Measurements from ENCODE around the gene QRICH1. TPM values are rescaled to one million over a fixed set of nuclear protein-coding genes. Genes with fewer than 3 reads are reported as not detected.

The QRICH1 gene
- total and polyA plus RNA-seq, 2 of the 13 experiments (the other 11 are each of a cell fraction or from before 2014, with no cell fraction given): 52.6 to 102 TPM

DNA sequence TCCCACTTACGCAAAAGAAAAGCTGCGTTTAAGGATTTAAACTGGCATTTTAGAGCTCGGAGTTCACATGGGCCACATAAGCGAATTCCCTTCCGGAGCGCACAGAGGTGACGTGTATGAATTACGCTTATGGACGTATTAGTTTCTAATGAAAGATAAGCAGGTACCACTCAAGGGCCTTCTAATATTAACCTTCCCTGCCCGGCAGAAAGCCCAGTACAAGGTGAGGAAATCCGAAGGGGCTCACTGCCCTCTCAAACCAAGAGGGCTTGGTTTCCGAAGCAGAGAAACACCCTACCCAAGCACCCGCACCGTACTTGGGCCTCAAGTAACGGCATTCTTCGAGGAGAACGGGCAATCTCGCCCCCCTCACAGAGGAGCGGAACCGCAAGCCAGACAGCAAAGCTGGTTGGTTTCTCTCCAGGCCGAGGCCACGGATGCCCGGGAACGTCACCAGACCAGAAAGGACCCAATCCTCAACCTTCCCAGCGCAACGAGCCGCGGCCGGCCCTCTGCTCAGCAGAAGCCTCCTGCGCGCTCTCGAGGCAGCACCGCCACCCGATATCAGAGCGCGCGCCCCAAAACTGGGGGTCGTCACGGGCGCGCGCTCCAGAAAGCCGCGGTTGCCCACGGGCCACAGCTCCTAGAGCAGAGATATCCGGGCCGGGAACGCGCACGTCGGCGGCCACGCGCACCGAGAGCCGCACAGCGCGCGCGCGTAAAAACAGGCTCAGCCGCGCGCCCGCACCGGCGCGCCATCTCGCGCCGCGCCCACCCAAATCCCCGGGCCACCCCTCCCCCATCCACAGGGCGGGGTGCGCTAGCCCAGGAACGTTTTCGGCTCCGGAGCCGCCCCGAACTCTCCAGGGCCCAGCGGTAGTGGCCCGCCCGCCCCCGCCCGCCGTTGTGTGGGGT is 676 bp downstream of the QRICH1 start (continued):
- TF ChIP-seq ONECUT2 (CRISPR knock-in tag; IDR thresholded peaks at IDR 0.05): 0 out of 2 replicates have a peak, but pooled peaks have one; percentile 25
- no peak for TF ChIP-seq ZNF484 (CRISPR knock-in tag; IDR thresholded peaks at IDR 0.05; ENCODE audit: borderline replicate concordance, low read depth)
- TF ChIP-seq SP2 (CRISPR knock-in tag; IDR thresholded peaks at IDR 0.05): no peak
- TF ChIP-seq U2AF1 (optimal IDR thresholded peaks at IDR 0.05; ENCODE audit: low read depth, low read length): no peak
- TF ChIP-seq, protein P1, sequence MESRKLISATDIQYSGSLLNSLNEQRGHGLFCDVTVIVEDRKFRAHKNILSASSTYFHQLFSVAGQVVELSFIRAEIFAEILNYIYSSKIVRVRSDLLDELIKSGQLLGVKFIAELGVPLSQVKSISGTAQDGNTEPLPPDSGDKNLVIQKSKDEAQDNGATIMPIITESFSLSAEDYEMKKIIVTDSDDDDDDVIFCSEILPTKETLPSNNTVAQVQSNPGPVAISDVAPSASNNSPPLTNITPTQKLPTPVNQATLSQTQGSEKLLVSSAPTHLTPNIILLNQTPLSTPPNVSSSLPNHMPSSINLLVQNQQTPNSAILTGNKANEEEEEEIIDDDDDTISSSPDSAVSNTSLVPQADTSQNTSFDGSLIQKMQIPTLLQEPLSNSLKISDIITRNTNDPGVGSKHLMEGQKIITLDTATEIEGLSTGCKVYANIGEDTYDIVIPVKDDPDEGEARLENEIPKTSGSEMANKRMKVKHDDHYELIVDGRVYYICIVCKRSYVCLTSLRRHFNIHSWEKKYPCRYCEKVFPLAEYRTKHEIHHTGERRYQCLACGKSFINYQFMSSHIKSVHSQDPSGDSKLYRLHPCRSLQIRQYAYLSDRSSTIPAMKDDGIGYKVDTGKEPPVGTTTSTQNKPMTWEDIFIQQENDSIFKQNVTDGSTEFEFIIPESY (CRISPR knock-in tag; IDR thresholded peaks at IDR 0.05): no peak
- no peak for TF ChIP-seq ISX (CRISPR knock-in tag; conservative IDR thresholded peaks at IDR 0.05)
- TF ChIP-seq FLYWCH1 (CRISPR knock-in tag; IDR thresholded peaks at IDR 0.05): no peak
- TF ChIP-seq, protein P2, sequence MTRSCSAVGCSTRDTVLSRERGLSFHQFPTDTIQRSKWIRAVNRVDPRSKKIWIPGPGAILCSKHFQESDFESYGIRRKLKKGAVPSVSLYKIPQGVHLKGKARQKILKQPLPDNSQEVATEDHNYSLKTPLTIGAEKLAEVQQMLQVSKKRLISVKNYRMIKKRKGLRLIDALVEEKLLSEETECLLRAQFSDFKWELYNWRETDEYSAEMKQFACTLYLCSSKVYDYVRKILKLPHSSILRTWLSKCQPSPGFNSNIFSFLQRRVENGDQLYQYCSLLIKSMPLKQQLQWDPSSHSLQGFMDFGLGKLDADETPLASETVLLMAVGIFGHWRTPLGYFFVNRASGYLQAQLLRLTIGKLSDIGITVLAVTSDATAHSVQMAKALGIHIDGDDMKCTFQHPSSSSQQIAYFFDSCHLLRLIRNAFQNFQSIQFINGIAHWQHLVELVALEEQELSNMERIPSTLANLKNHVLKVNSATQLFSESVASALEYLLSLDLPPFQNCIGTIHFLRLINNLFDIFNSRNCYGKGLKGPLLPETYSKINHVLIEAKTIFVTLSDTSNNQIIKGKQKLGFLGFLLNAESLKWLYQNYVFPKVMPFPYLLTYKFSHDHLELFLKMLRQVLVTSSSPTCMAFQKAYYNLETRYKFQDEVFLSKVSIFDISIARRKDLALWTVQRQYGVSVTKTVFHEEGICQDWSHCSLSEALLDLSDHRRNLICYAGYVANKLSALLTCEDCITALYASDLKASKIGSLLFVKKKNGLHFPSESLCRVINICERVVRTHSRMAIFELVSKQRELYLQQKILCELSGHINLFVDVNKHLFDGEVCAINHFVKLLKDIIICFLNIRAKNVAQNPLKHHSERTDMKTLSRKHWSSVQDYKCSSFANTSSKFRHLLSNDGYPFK (CRISPR knock-in tag; IDR thresholded peaks at IDR 0.05; ENCODE audit: borderline replicate concordance): no peak
- TF ChIP-seq ZNF264 (CRISPR knock-in tag; IDR thresholded peaks at IDR 0.05): 0 out of 2 replicates have a peak, but pooled peaks have one; percentile 46
- TF ChIP-seq, protein P3, sequence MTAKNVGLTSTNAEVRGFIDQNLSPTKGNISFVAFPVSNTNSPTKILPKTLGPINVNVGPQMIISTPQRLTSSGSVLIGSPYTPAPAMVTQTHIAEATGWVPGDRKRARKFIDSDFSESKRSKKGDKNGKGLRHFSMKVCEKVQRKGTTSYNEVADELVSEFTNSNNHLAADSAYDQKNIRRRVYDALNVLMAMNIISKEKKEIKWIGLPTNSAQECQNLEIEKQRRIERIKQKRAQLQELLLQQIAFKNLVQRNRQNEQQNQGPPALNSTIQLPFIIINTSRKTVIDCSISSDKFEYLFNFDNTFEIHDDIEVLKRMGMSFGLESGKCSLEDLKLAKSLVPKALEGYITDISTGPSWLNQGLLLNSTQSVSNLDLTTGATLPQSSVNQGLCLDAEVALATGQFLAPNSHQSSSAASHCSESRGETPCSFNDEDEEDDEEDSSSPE (CRISPR knock-in tag; IDR thresholded peaks at IDR 0.05): peak; percentile 37
- TF ChIP-seq MED13 (CRISPR knock-in tag; IDR thresholded peaks at IDR 0.05): no peak
- peak; percentile 59; the same call in 1 of the 2 replicates for TF ChIP-seq TBX2 (CRISPR knock-in tag; IDR thresholded peaks at IDR 0.05; ENCODE audit: borderline replicate concordance)
- no peak for TF ChIP-seq SRSF1 (optimal IDR thresholded peaks at IDR 0.05; ENCODE audit: low read depth, low read length)
- TF ChIP-seq ELF1 (CRISPR knock-in tag; IDR thresholded peaks at IDR 0.05): no peak
- TF ChIP-seq, protein P4, sequence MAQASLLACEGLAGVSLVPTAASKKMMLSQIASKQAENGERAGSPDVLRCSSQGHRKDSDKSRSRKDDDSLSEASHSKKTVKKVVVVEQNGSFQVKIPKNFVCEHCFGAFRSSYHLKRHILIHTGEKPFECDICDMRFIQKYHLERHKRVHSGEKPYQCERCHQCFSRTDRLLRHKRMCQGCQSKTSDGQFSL (CRISPR knock-in tag; IDR thresholded peaks at IDR 0.05): no peak
- TF ChIP-seq MTA1 (CRISPR knock-in tag; IDR thresholded peaks at IDR 0.05; ENCODE audit: borderline replicate concordance): peak; percentile 57; the same call in 1 of the 2 replicates
- 0 out of 2 replicates have a peak, but pooled peaks have one; percentile 58 for TF ChIP-seq ZZZ3 (CRISPR knock-in tag; IDR thresholded peaks at IDR 0.05; ENCODE audit: borderline replicate concordance)
- no peak for TF ChIP-seq NFE2 (CRISPR knock-in tag; IDR thresholded peaks at IDR 0.05)

Data from HepG2 (cell line).